Activated CD4-positive, alpha-beta memory T cell treated with anti-CD3 and anti-CD28 coated beads, Interleukin-2, amount 10 ng/mL, durations not matched to agents 7 days and 5 days (primary cell): ENCODE data around the gene TMEM63B. TPM values are rescaled to one million over a fixed set of nuclear protein-coding genes. Genes with fewer than 3 reads are reported as not detected.
"Not testable (repeated sequence)": the region's sequence is repeated elsewhere in the genome, so short reads cannot be mapped to it uniquely, and the experiment has no call there.

Experiments used
- CTCF ChIA-PET: fragments of 350-600 bp; sonication (Branson Sonifier 250); formaldehyde crosslinking; loops from one replicate; lab custom pipeline; 2021; ENCODE audit warnings: antibody characterized with exemption, inconsistent platforms; lab: Charles Lee
- POLR2A ChIA-PET: fragments of 350-600 bp; sonication (Branson Sonifier 250); formaldehyde crosslinking; loops from one replicate; lab custom pipeline; 2021; ENCODE audit warnings: antibody characterized with exemption; lab: Charles Lee
- DNase-seq: peaks from one replicate; pipeline ENCODE4 v3.0.0-alpha.2; 2020
- H3K27ac Mint-ChIP-seq: one replicate; pipeline ENCODE4 v1.8.0; 2021; ENCODE audit warnings: mild to moderate bottlenecking, mixed read lengths
- H3K27me3 Mint-ChIP-seq: one replicate; pipeline ENCODE4 v1.8.0; 2021; ENCODE audit warnings: mixed read lengths
- H3K36me3 Mint-ChIP-seq: one replicate; pipeline ENCODE4 v1.8.0; 2021; ENCODE audit warnings: low read depth, mixed read lengths
- H3K4me1 Mint-ChIP-seq: one replicate; pipeline ENCODE4 v1.8.0; 2021; ENCODE audit warnings: mixed read lengths
- H3K4me3 Mint-ChIP-seq: one replicate; pipeline ENCODE4 v1.8.0; 2021; ENCODE audit warnings: mild to moderate bottlenecking, mixed read lengths
- H3K9me3 Mint-ChIP-seq: one replicate; pipeline ENCODE4 v1.8.0; 2021; ENCODE audit warnings: mixed read lengths
- total RNA-seq, 2 experiments: library from RNA; stranded (reverse); gene quantifications; one replicate each; pipeline ENCODE4 v1.2.3, GENCODE V29; 2021

Gene TMEM63B
- total RNA-seq, 2 experiments from 2014 or later: 14.7 to 15.5 TPM

DNA sequence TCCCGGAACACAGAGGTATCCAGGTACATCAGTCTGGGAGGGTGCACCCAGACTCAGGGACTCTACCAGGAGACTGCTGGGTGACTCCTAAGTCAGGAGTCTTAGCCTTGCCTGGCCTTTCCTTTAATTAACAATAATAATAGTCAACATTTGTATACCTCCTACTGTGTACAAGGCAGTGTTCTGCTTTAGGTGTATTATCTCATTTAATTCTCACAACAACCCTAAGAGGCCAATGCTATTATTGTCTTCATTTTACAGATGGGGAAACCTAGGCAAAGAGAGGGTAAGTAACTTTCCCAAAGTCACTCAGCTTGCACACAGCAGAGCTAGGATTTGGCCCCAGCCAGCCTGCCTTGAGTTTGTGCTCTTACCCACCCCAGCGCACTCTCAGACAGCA is 39.7 kb upstream of the TMEM63B start:
- H3K36me3 Mint-ChIP-seq: no peaks in the 10 kb centered on the region
- H3K27ac Mint-ChIP-seq: no peak overlapping the region
- no peak for DNase-seq
- H3K27me3 Mint-ChIP-seq: no peaks in the 10 kb centered on the region
- no peaks in the 10 kb centered on the region for H3K4me1 Mint-ChIP-seq
- H3K9me3 Mint-ChIP-seq: no peaks in the 10 kb centered on the region
- CTCF ChIA-PET: interaction anchor here (3.2 kb wide), 1 partner anchor 9 kb away, joined by 7 read pairs; no protein-coding TSS in a partner anchor
- POLR2A ChIA-PET: no interaction called here
- no peak overlapping the region for H3K4me3 Mint-ChIP-seq

DNA sequence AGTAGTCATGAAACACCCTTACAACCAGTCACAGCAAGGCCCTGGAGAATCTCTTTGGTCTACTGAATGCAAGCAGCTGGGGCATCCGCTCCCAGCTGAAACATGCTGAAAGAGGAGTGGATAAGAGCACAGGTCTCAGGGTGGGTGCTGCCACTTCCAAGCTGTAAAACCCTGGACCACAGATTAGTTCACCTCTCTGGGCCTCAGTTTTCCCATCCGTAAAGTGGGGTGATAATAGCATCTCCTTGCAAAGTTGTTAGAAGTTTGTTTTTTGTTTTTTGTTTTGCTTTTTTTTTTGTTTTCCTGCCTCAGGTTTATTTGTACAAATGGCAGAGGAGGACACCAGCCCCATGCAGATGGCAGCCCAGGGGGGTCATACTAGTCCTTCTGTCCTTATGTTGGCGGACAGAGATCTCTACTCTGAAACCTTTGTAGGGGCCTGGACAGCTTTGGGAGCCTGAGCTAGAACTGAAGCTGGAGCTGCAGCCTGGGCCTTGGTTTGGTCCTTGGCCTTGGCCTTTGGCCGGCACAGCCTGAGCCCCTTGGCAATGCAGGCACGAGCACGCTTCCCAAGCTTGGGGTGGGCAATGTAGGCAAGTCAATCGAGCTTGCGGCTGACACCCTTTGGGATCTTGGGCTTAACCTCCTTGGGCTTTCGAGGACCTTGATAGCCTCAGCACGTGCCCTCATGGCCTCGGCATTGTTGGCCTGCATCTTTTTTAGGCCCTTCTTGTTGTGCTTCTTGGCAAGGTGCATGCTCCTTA is 38.3 kb upstream of the TMEM63B start:
- Mint-ChIP-seq H3K27me3 (no peaks in the 10 kb centered on the region), H3K9me3 (no peaks in the 10 kb centered on the region), H3K4me3 (no peak overlapping the region), H3K36me3 (no peaks in the 10 kb centered on the region), H3K27ac (no peak overlapping the region), H3K4me1 (no peaks in the 10 kb centered on the region)
- POLR2A ChIA-PET: no interaction called here
- CTCF ChIA-PET: interaction anchor here (1.3 to 3.2 kb wide), 2 partner anchors 8 to 14 kb away, joined by 3 to 7 read pairs; no protein-coding TSS in a partner anchor
- no peak for DNase-seq

DNA sequence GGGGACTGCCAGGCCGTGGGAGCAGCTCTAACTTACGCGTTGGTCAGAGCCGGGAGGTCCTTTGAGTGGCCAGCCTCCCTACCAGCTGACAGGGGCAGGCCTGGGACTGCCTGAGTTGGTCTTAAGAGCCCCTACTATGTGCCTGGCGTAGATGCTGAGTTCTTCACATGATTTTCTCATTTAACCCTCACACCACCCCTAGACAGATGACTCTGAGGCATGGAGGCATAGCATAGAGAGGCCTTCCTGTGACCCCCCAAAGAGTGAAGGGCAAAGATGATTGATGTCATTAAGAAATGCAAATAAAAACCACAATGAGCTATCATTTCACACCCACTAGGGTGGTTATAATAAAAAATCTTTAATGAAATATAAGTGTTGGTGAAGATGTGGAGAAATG is 36.9 kb upstream of the TMEM63B start:
- Mint-ChIP-seq H3K27me3 (no peaks in the 10 kb centered on the region), H3K9me3 (no peaks in the 10 kb centered on the region)
- POLR2A ChIA-PET: no interaction called here

DNA sequence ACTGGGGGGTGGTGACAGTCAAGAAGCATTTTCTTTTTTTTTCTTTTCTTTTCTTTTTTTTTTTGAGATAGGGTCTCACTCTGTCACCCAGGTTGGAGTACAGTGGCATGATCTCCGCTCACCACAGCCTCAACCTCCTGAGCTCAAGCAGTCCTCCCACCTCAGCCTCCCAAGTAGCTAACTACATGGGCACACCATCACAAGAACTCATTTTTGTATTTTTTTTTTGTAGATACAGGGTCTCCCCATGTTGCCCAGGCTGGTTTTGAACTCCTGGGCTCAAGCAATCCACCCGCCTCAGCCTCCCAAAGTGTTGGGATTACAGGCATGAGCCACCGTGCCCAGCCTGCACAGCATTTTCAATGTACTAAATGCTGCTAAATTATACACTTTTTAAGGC is 36.0 kb upstream of the TMEM63B start:
- POLR2A ChIA-PET, H3K36me3 Mint-ChIP-seq: not testable (repeated sequence)

More for the DNA sequence above, 36.9 kb upstream of the TMEM63B start:
- CTCF ChIA-PET: interaction anchor here (0.9 kb wide), 1 partner anchor 12 kb away, joined by 3 read pairs; no protein-coding TSS in a partner anchor
- DNase-seq: no peak
- no peak overlapping the region for H3K27ac Mint-ChIP-seq
- H3K4me3 Mint-ChIP-seq: no peak overlapping the region
- no peaks in the 10 kb centered on the region for H3K4me1 Mint-ChIP-seq
- H3K36me3 Mint-ChIP-seq: no peaks in the 10 kb centered on the region

DNA sequence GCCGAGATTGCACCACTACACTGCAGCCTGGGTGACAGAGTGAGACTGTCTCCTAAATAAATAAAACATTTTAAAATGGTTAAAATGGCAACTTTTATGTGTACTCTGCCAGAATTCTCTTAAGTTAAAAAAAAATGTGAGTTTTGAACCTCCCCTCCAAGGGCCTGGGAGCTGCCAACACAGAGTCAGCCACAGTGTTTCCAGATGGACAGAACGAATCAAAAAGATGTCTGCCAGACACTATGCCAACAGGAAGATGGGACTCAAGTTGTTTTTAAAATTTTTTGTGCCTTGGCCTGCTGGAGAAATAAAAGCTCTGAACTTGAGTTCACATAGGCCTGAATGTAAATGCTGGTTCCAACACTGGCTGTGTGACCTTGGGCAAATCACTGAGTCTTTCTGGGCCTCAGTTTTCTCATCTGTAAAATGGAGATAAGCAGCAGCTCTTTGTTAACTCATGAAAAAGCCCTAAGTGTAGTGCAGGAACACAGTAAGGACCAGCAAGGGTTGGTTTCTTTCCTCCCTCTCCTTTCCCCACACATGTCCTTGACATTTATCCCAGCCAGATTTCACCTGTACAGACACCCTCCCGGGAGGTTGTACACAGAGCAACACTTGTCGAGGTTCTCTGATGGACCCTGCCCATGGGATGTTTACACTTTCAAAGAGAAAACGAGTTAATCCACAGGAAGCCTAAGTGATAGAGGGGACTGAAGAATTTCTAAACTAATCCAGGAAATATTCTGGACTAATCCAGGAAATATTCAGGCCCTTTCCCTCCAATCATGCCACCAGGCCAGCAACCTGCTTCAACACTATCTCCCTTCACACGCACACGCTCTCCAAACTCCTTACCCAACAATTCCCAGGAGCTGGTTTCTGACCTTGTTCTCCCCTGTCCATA is 35.1 kb upstream of the TMEM63B start:
- CTCF ChIA-PET: interaction anchor here (2.0 kb wide), 1 partner anchor 13 kb away, joined by 6 read pairs; no protein-coding TSS in a partner anchor
- H3K27me3 Mint-ChIP-seq: no peaks in the 10 kb centered on the region
- no peak overlapping the region for H3K27ac Mint-ChIP-seq
- no peaks in the 10 kb centered on the region for H3K9me3 Mint-ChIP-seq
- DNase-seq: no peak
- POLR2A ChIA-PET: interaction anchor here (1.2 kb wide), 1 partner anchor 322 kb away, joined by 3 read pairs; the partner anchor contains the start of gene VEGFA
- H3K4me3 Mint-ChIP-seq: no peak overlapping the region
- H3K36me3 Mint-ChIP-seq: no peaks in the 10 kb centered on the region
- H3K4me1 Mint-ChIP-seq: no peaks in the 10 kb centered on the region

More for the DNA sequence above, 36.0 kb upstream of the TMEM63B start:
- CTCF ChIA-PET: interaction anchor here (2.0 kb wide), 1 partner anchor 13 kb away, joined by 6 read pairs; no protein-coding TSS in a partner anchor
- not testable (repeated sequence) for H3K9me3 Mint-ChIP-seq, H3K4me3 Mint-ChIP-seq, H3K27ac Mint-ChIP-seq, H3K27me3 Mint-ChIP-seq, DNase-seq, H3K4me1 Mint-ChIP-seq

DNA sequence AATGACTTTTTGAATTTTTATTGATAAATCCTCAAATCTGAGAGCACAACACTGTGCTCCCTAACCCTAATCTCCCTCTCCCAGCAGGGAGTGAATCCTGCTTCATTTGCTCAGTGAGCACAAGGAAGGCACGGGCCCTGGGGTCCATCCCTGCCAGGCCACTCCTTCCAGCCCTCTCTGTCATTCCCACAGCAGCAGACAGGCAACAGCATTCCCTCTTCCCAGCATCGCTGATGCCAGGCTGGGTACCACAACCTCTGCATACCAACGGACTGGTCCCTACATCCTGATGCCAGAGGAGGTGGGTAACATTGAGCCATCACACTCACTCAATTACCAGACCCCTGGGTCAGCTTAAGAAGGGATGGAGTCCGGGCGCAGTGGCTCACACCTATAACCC is 34.3 kb upstream of the TMEM63B start:
- Mint-ChIP-seq H3K27ac (no peak overlapping the region), H3K4me1 (no peaks in the 10 kb centered on the region), H3K36me3 (no peaks in the 10 kb centered on the region), H3K27me3 (no peaks in the 10 kb centered on the region), H3K4me3 (no peak overlapping the region), H3K9me3 (no peaks in the 10 kb centered on the region)
- ChIA-PET POLR2A (interaction anchor here (1.2 kb wide), 1 partner anchor 323 kb away, joined by 3 read pairs; the partner anchor contains the start of gene VEGFA), CTCF (interaction anchor here (0.7 kb wide), 2 partner anchors 8 to 118 kb away, joined by 3 read pairs; no protein-coding TSS in a partner anchor)
- no peak for DNase-seq

DNA sequence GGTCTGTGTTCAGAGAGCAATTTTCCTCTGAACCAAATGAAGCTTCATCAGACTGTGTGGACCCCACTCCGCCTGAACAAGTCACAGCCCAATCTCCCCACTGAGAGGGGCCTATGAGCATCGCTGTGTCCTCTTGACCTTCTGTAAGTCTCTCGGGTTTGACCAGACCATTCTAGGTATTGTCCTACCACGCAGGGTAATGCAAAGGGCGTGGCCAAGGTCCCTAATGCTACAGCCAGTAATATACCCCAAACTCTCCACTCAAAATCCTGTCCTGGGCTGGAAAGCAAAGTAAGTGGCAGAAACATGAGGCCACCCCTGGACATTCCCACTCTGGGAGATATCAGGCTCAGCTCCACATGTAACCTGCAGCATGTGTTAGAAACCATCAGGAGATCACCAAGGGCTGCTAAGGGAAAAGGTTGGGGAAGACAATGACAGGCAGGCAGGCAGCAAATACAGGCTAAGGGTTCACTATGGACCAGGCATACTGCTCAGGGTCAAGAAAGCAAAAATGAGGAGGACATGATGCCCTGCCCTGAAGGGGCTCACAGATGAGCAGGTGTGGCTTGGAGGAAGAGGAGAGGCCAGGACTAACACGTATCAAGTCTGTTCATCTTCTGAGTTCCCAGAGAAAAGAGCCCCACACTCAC is 33.5 kb upstream of the TMEM63B start:
- Mint-ChIP-seq H3K36me3 (no peaks in the 10 kb centered on the region), H3K27ac (no peak overlapping the region), H3K4me3 (no peak overlapping the region), H3K4me1 (no peaks in the 10 kb centered on the region), H3K9me3 (no peaks in the 10 kb centered on the region), H3K27me3 (no peaks in the 10 kb centered on the region)
- ChIA-PET POLR2A (no interaction called here), CTCF (interaction anchor here (0.7 kb wide), 2 partner anchors 9 to 117 kb away, joined by 3 read pairs; no protein-coding TSS in a partner anchor)
- DNase-seq: no peak

DNA sequence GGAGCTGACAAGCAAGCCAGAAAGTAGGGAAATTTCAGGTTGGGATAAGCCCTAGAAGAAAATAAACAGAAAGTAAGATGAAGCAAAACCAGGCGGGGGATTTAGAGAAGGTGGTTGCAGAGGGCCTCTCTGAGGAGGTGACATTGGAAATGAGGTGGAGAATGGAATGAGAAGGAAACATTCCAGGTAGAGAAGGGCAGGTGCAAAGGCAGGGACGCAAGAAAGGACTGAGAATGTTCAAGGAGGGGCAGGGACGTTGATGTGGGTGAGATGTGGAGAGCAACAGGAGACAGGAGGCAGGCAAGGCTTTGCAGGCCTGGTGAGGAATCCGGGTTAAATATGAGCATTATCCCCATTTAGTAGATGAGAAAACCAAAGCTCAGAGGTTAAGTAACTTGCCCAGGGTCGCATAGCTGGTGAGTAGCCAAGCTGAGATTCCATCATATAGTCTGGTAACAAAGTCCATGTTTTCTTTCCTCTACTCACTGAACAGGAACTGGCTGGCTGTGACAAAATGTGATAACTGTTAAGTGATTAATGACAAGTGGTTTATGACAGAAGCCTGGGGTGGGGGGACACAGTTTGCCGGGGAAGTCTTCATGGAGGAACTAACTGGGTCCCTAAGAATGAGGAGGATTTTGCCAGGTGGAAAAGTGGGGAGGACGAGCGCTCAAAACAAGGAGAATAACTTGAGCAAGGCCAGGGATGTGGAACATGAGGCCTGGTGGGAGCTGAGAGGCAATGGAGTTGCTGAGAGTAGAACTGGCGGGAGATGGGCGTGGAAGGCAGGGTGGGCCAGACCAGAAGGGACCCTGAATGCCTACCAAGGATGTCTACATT is 32.7 kb upstream of the TMEM63B start:
- Mint-ChIP-seq H3K27ac (no peak overlapping the region), H3K9me3 (no peaks in the 10 kb centered on the region), H3K27me3 (no peaks in the 10 kb centered on the region), H3K4me1 (no peaks in the 10 kb centered on the region), H3K4me3 (no peak overlapping the region), H3K36me3 (no peaks in the 10 kb centered on the region)
- POLR2A ChIA-PET: no interaction called here
- CTCF ChIA-PET: interaction anchor here (1.0 to 1.9 kb wide), 3 partner anchors 11 to 56 kb away, joined by 3 to 12 read pairs (median 4); no protein-coding TSS in a partner anchor
- DNase-seq: no peak

DNA sequence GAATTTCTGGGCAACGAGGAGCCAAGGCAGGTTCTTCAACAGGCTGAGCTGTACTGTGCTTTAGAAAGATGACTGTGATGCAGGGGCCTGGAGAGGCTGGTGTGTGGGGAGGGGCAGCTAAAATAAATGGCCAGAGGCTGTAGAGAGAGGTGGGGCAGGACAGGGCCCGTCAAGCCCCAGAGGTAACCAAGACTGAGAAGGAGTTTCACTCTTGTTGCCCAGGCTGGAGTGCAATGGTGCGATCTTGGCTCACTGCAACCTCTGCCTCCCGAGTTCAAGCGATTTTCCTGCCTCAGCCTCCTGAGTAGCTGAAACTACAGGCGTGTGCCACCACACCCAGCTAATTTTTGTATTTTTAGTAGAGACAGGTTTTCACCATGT is 32.1 kb upstream of the TMEM63B start:
- CTCF ChIA-PET: interaction anchor here (1.0 to 1.9 kb wide), 4 partner anchors 10 to 77 kb away, joined by 3 to 12 read pairs (median 6); no protein-coding TSS in a partner anchor
- H3K4me1 Mint-ChIP-seq, H3K27ac Mint-ChIP-seq, POLR2A ChIA-PET, DNase-seq, H3K9me3 Mint-ChIP-seq, H3K4me3 Mint-ChIP-seq, H3K27me3 Mint-ChIP-seq, H3K36me3 Mint-ChIP-seq: not testable (repeated sequence)

DNA sequence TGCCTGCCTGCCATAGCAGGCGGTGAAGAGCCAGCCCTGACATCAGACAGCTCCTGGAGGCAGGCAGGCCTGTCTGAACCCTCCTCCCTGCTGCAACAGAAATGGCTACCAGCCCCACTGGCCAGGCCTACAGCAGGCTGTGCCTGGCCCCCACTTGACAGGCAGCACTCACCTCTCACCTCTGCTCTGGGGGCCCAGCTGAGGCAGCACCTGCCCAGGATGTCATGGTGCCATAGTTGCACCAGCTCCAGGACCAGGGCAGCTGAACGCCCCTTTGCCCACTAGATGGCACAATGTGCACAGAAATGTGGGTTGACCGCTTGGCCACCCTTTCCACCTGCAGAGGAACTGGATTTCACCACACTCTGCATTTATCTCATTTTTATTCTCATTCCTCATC is 30.7 kb upstream of the TMEM63B start:
- ChIA-PET CTCF (interaction anchor here (0.6 to 4.7 kb wide), 23 partner anchors 9 to 403 kb away, joined by 3 to 30 read pairs (median 3); no protein-coding TSS in a partner anchor), POLR2A (no interaction called here)
- H3K4me1 Mint-ChIP-seq: no peaks in the 10 kb centered on the region
- H3K27me3 Mint-ChIP-seq: no peaks in the 10 kb centered on the region
- no peak overlapping the region for H3K4me3 Mint-ChIP-seq
- no peak overlapping the region for H3K27ac Mint-ChIP-seq
- no peaks in the 10 kb centered on the region for H3K9me3 Mint-ChIP-seq
- DNase-seq: peak; percentile 82
- no peaks in the 10 kb centered on the region for H3K36me3 Mint-ChIP-seq

DNA sequence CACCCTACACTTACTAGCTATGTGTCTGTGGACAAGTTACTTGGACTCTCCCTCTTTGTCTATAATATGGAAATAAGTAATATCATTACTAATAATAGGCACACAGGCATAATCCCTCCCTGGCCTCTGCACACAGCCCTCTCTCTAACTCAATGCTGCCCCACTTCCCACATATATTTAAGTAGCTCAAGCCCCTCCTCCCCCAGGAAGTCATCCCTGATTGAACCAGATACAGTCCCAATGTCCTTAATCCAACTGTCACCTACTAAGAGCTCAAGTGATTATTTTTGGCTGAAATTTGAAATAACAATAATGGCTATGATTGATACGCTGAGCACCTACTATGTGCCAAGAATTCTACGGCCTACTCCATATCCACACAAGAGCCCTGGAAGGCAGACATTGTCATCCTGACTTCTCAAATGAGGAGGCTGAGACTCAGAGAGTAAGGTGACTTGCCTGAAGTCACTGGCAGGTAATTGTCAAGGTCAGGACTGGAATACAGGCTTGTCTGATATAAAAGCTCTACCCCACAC is 29.5 kb upstream of the TMEM63B start:
- Mint-ChIP-seq H3K9me3 (no peaks in the 10 kb centered on the region), H3K4me1 (peaks cover 10% of the 10 kb centered on the region), H3K4me3 (no peak overlapping the region), H3K27me3 (no peaks in the 10 kb centered on the region), H3K36me3 (no peaks in the 10 kb centered on the region), H3K27ac (no peak overlapping the region)
- DNase-seq: no peak
- ChIA-PET CTCF (interaction anchor here (0.6 to 4.7 kb wide), 8 partner anchors 14 to 396 kb away, joined by 3 to 30 read pairs (median 5); partner anchors contain the start of gene SLC35B2), POLR2A (no interaction called here)
